K562 (cell line): ENCODE data around the gene EIPR1. TPM values are rescaled to one million over a fixed set of nuclear protein-coding genes. Genes with fewer than 3 reads are reported as not detected.

Experiments
- DDX20 ChIP-seq: fragments of 450-650 bp; IDR thresholded peaks from 2 replicates; pipeline ENCODE4 v1.6.1; 2016; ENCODE audit warnings: missing genetic modification characterization, low read depth, mild to moderate bottlenecking, missing compliant biosample characterization, moderate library complexity
- HNRNPL ChIP-seq: fragments of 200-400 bp; formaldehyde crosslinking; IDR thresholded peaks from 2 replicates; pipeline ENCODE4 v1.6.1; 2017; ENCODE audit warnings: low read depth, mild to moderate bottlenecking, low read length
- ILK ChIP-seq: fragments of 450-650 bp; IDR thresholded peaks from 2 replicates; pipeline ENCODE4 v1.6.1; 2016; ENCODE audit warnings: missing genetic modification characterization, low read depth, mild to moderate bottlenecking, missing compliant biosample characterization, moderate library complexity, borderline replicate concordance
- KLF1 ChIP-seq: fragments of 450-650 bp; IDR thresholded peaks from 2 replicates; pipeline ENCODE4 v1.6.1; 2016; ENCODE audit warnings: missing genetic modification characterization, missing compliant biosample characterization
- KLF13 ChIP-seq: fragments of 450-650 bp; IDR thresholded peaks from 2 replicates; pipeline ENCODE4 v1.6.1; 2016; ENCODE audit warnings: missing genetic modification characterization, low read depth, mild to moderate bottlenecking, missing compliant biosample characterization, moderate library complexity, borderline replicate concordance
- MEF2A ChIP-seq: IDR thresholded peaks from 2 replicates; pipeline ENCODE4 v1.6.1; 2011; ENCODE audit warnings: low read depth, mild to moderate bottlenecking, low read length, moderate library complexity; ENCODE audit not compliant: control insufficient read depth
- NCOA1 ChIP-seq: fragments of 450-650 bp; IDR thresholded peaks from 2 replicates; pipeline ENCODE4 v1.6.1; 2016; ENCODE audit warnings: low read depth
- SIX5 ChIP-seq, 2 experiments: IDR thresholded peaks; 2 replicates each; pipeline ENCODE4 v1.6.1; 2011; ENCODE audit warnings: low read length in 2 of 2, borderline replicate concordance in 1 of 2, low read depth in 1 of 2, mild to moderate bottlenecking in 1 of 2, moderate library complexity in 1 of 2; ENCODE audit not compliant: insufficient read depth in 1 of 2
- TARDBP ChIP-seq: fragments of 450-650 bp; IDR thresholded peaks from 2 replicates; pipeline ENCODE4 v1.6.1; 2016
- TBL1XR1 ChIP-seq, 2 experiments: IDR thresholded peaks; 2 replicates each; pipeline ENCODE4 v1.6.1; 2012; ENCODE audit warnings: improper control_type of control experiment in 2 of 2, low read length in 2 of 2, mild to moderate bottlenecking in 1 of 2
- YY1 ChIP-seq, 3 experiments: IDR thresholded peaks; 2 replicates each; pipeline ENCODE4 v1.6.1; 2011; ENCODE audit warnings: low read length in 2 of 3, mild to moderate bottlenecking in 2 of 3, moderate library complexity in 2 of 3, borderline replicate concordance in 1 of 3, control low read depth in 1 of 3, low read depth in 1 of 3; ENCODE audit not compliant: insufficient read depth in 3 of 3, insufficient replicate concordance in 2 of 3, control insufficient read depth in 1 of 3, insufficient read length in 1 of 3; ENCODE audit errors: extremely low read depth in 1 of 3
- ZNF175 ChIP-seq: fragments of 200-800 bp; sonication (Bioruptor generic); IDR thresholded peaks from 2 replicates; pipeline ENCODE4 v1.6.1; 2016; ENCODE audit warnings: low read depth, mild to moderate bottlenecking, missing genetic modification characterization, missing compliant biosample characterization
- ZNF324 ChIP-seq: fragments of 250-450 bp; sonication (Bioruptor Pico); IDR thresholded peaks from 2 replicates; pipeline ENCODE4 v1.4.0; 2020; ENCODE audit warnings: mild to moderate bottlenecking
- ZNF584 ChIP-seq: fragments of 200-800 bp; sonication (Bioruptor generic); IDR thresholded peaks from 2 replicates; pipeline ENCODE4 v1.6.1; 2016; ENCODE audit warnings: low read depth, mild to moderate bottlenecking, missing genetic modification characterization, missing compliant biosample characterization
- ZSCAN29 ChIP-seq: fragments of 450-650 bp; IDR thresholded peaks from 2 replicates; pipeline ENCODE4 v1.6.1; 2017
- polyA plus RNA-seq, 8 experiments: library from polyadenylated mRNA; depleted of rRNA in 4 of 8; stranded (reverse) in 5 of 8; unstranded in 3 of 8; fragments of >200 nt; fragmentation: Nextera tagmentation in 2 of 8; fragmentation: Illumina TruSeq in 1 of 8; extraction: Ambion mirVana in 2 of 8; extraction: Trizol in 1 of 8; gene quantifications; 2 replicates each; pipeline versions ENCODE4 v1.2.1 to v1.2.3, GENCODE V29; 2011 to 2014; ENCODE audit warnings: inconsistent platforms in 1 of 8, missing spikeins in 1 of 8
- total RNA-seq, 7 experiments: library from RNA; depleted of rRNA in 6 of 7; stranded (reverse); fragments of >200 nt in 6 of 7; fragmentation: Illumina TruSeq in 2 of 7; extraction: Trizol in 2 of 7; gene quantifications; 2 replicates each; pipeline versions ENCODE4 v1.2.1 to v1.2.3, GENCODE V29; 2011 to 2021; ENCODE audit warnings: low replicate concordance in 1 of 7
- TF ChIP-seq, protein P1 (sequence below), 2 experiments: fragments of 250-450 bp in 1 of 2; fragments of 450-650 bp in 1 of 2; sonication (Bioruptor Pico) in 1 of 2; IDR thresholded peaks; 2 replicates each; pipeline versions ENCODE4 v1.6.1 to v1.8.0; 2016 to 2021; ENCODE audit warnings: mild to moderate bottlenecking in 2 of 2, moderate library complexity in 2 of 2, missing compliant biosample characterization in 1 of 2, missing genetic modification characterization in 1 of 2
- TF ChIP-seq, protein P2 (sequence below): fragments of 450-650 bp; IDR thresholded peaks from 2 replicates; pipeline ENCODE4 v1.6.1; 2016; ENCODE audit warnings: missing biosample characterization, missing genetic modification characterization
- TF ChIP-seq, protein P3 (sequence below), 2 experiments: fragments of 450-650 bp in 1 of 2; sonication (generic) in 1 of 2; formaldehyde crosslinking in 1 of 2; IDR thresholded peaks in 1 of 2; conservative IDR thresholded peaks in 1 of 2; 2 replicates each; pipeline versions ENCODE4 v1.6.1 to v1.8.1; 2016 to 2023; ENCODE audit warnings: mild to moderate bottlenecking in 2 of 2, moderate library complexity in 2 of 2, inconsistent platforms in 1 of 2, missing genetic modification reagents in 1 of 2
- TF ChIP-seq, protein P4 (sequence below): sonication (generic); formaldehyde crosslinking; IDR thresholded peaks from 2 replicates; pipeline ENCODE4 v1.9.0; 2022; ENCODE audit warnings: mild to moderate bottlenecking, missing genetic modification reagents
- TF ChIP-seq, protein P5 (sequence below): fragments of 250-450 bp; sonication (Bioruptor Pico); IDR thresholded peaks from 2 replicates; pipeline ENCODE4 v1.8.0; 2022; ENCODE audit warnings: inconsistent platforms

The EIPR1 gene
- total and polyA plus RNA-seq, 9 of the 15 experiments (the other 6 are each of a cell fraction or from before 2014, with no cell fraction given), result 19.9 to 54.4 (median 35.9) TPM

DNA sequence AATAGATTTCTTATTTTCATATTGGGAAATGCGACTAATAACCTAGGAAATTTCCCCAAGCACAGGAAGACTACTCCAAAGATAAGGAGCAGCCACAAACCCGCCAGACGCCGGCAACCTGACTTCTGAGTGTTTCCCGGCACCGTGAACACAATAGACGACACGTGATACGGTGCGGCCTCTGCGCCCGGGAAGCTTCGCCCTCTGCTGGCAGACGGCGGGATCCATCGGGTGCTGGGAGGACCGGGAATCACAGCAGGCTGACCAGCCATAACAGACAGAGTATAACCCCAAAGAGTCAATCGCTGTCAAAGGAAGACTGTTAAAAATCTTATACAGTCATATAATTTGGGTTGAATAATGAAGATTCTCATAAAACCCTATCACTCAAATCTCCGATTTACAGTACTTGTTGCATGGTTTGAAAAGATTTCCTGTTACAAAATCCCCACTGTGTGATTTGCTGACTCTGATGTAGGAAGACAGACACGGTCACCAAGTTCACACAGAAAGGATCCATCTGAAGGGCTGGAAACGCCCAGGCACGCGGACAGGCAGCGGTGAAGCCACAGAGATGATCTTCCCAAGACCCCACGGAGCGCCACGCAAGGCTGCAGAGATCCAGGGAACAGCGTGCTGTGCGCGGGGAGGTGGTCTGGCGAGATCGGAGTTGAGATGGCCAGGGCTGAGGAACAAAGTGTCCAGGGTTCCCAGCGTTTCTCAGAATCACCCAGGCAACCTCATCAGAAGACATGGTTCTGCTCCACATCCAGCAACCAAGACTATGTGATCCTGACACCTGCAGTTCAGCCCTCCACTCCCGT lies 73.8 kb downstream of the EIPR1 start (continued):
- TF ChIP-seq, protein P1, sequence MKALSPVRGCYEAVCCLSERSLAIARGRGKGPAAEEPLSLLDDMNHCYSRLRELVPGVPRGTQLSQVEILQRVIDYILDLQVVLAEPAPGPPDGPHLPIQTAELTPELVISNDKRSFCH (CRISPR knock-in tag; IDR thresholded peaks at IDR 0.05), result no peak
- TF ChIP-seq, protein P1 (tag; IDR thresholded peaks at IDR 0.05), result no peak
- TF ChIP-seq MEF2A, result no peak
- TF ChIP-seq, protein P2, sequence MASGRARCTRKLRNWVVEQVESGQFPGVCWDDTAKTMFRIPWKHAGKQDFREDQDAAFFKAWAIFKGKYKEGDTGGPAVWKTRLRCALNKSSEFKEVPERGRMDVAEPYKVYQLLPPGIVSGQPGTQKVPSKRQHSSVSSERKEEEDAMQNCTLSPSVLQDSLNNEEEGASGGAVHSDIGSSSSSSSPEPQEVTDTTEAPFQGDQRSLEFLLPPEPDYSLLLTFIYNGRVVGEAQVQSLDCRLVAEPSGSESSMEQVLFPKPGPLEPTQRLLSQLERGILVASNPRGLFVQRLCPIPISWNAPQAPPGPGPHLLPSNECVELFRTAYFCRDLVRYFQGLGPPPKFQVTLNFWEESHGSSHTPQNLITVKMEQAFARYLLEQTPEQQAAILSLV, result no peak
- TF ChIP-seq, protein P3, sequence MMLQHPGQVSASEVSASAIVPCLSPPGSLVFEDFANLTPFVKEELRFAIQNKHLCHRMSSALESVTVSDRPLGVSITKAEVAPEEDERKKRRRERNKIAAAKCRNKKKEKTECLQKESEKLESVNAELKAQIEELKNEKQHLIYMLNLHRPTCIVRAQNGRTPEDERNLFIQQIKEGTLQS (IDR thresholded peaks at IDR 0.05), result no peak
- TF ChIP-seq, protein P3 (CRISPR knock-in tag; conservative IDR thresholded peaks at IDR 0.05), result no peak
- TF ChIP-seq TARDBP, result no peak
- TF ChIP-seq ZNF175 (CRISPR knock-in tag), result no peak
- TF ChIP-seq YY1 (IDR thresholded peaks at IDR 0.05; ENCODE audit: borderline replicate concordance in 1 of 3, control insufficient read depth in 1 of 3, extremely low read depth in 1 of 3, insufficient read depth in 3 of 3, insufficient read length in 1 of 3, insufficient replicate concordance in 2 of 3, low read depth in 1 of 3, low read length in 2 of 3), result peak in 1 of 3 experiments; percentile 26
- TF ChIP-seq ILK (tag), result no peak
- TF ChIP-seq NCOA1, result no peak
- TF ChIP-seq ZNF324 (CRISPR knock-in tag), result no peak
- no peak for TF ChIP-seq KLF1 (tag)
- no peak for TF ChIP-seq DDX20 (tag)
- TF ChIP-seq ZNF584 (CRISPR knock-in tag), result no peak
- TF ChIP-seq, protein P4, sequence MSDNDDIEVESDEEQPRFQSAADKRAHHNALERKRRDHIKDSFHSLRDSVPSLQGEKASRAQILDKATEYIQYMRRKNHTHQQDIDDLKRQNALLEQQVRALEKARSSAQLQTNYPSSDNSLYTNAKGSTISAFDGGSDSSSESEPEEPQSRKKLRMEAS (CRISPR knock-in tag), result 0 out of 2 replicates have a peak, but pooled peaks have one; percentile 33
- TF ChIP-seq SIX5 (IDR thresholded peaks at IDR 0.05; ENCODE audit: borderline replicate concordance in 1 of 2, insufficient read depth in 1 of 2, low read depth in 1 of 2, low read length in 2 of 2), result no peak
- no peak for TF ChIP-seq HNRNPL
- no peak for TF ChIP-seq ZSCAN29
- TF ChIP-seq KLF13 (tag), result no peak
- TF ChIP-seq, protein P5, sequence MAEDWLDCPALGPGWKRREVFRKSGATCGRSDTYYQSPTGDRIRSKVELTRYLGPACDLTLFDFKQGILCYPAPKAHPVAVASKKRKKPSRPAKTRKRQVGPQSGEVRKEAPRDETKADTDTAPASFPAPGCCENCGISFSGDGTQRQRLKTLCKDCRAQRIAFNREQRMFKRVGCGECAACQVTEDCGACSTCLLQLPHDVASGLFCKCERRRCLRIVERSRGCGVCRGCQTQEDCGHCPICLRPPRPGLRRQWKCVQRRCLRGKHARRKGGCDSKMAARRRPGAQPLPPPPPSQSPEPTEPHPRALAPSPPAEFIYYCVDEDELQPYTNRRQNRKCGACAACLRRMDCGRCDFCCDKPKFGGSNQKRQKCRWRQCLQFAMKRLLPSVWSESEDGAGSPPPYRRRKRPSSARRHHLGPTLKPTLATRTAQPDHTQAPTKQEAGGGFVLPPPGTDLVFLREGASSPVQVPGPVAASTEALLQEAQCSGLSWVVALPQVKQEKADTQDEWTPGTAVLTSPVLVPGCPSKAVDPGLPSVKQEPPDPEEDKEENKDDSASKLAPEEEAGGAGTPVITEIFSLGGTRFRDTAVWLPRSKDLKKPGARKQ (CRISPR knock-in tag), result 0 out of 2 replicates have a peak, but pooled peaks have one; percentile 41
- no peak for TF ChIP-seq TBL1XR1 (IDR thresholded peaks at IDR 0.05; ENCODE audit: low read length in 2 of 2)
